NCI-H774 (cell line): Measurements from ENCODE around the gene SH3YL1.

Experiments
- DNase-seq: peaks from one replicate; lab custom pipeline; 2025; lab: John Stamatoyannopoulos, UW

Gene SH3YL1

DNA sequence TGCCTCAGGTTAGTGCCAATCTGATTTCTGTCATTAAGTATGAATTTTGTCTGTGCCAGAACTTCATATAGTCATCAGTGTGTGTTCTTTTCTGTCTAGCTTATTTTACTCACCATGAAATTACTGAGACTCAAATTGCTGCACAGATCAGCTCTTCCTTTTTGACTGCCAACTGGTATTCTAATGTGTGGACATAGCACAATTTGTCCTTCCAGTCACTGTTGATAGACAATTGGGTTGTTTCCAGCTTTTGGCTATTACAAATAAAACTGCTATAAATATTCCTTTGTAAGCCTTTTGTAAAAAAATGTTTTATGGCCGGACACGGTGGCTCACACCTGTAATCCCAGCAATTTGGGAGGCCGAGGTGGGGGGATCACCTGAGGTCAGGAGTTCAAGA, 7.7 kb downstream of the SH3YL1 start:
- DNase-seq: no peak

GRCh38 chr2:255195-255594, 8.6 kb downstream of the SH3YL1 start:
- DNase-seq: no peak

DNA sequence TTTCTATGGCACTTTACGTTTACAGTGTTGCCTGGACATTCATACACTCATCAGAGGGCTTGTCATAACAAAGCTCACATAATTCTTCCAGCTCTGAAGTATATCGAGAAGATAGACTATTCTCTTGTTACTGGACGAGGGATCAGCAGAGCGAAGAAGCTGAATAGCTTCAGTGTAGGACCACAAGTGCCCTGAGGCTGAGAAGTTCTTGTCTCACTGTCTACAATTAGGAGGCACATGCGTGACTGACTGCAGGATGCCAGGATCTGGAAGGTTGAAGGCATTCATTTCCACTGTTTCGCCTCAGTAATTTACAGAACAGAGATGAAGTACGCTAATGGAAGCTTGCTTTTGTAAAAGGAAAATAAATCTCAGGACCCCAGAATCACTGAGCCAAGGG, 9.6 kb downstream of the SH3YL1 start:
- no peak for DNase-seq

DNA sequence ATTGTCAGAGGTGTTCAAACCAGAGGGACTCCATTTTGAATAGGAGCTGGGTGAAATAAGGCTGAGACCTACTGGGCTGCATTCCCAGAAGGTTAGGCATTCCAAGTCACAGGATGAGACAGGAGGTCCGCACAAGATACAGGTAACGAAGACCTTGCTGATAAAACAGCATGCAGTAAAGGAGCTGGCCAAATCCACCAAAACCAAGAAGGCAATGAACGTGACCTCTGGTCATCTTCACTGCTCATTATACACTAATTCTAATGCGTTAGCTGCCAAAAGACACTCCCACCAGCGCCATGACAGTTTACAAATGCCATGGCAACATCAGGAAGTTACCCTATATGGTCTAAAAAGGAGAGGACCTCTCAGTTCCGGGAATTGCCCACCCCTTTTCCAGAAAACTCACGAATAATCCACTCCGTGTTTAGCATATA, 10.6 kb downstream of the SH3YL1 start:
- no peak for DNase-seq

DNA sequence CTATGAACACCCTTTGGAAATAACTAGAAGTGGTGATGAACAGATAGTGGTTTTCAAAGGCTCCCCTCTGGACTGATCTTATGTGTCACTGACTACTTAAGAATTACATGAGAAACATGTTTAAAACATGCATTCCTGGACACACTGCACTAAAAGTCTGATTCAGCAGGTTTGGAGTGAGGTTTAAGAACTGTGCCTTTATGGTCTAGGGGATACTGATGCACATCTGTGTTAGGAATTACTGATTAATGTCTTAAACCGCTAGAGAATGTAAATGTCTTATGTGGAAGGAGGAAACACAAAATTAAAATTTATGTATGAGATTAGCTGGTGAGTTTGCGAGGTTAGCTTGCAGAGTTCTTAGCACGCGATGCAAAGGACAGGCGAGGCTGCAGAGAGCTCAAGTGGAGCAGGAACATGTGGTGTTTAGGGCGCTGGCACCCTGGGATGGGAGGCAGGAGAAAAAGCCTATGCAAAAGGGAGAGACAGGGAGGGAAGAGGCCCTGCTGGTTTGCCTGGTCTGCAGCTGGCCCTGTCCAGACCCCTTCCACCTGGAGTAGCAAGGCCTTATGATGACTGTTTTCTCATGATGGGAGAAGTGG, 11.7 kb downstream of the SH3YL1 start:
- no peak for DNase-seq

DNA sequence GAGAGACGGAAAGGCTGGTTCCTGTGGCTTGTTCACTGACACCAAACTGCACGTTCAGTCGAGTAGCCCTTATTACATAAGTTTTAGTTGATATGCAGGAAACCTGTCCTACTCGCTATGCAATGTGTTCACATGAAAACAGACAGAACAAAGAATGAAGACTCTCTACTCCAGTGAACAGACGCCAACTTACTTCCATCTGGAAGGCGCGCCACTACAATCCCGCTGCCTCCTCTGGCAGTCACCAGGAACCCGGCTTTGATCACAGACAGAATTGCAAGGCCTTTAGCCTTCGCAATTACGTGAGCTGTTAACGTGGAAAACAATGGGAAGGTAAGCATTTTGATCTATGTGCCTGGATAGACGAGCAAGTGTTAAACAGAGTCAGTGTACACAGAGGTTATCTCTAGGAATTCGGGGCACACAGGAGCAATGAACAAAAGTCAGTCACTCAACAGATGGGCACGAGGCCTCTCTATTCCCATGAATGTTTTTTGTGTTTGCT, 14.2 kb downstream of the SH3YL1 start:
- DNase-seq: no peak

- DNase-seq: no peak
Observed at GRCh38 chr2:248724-249123, 15.1 kb downstream of the SH3YL1 start.

DNA sequence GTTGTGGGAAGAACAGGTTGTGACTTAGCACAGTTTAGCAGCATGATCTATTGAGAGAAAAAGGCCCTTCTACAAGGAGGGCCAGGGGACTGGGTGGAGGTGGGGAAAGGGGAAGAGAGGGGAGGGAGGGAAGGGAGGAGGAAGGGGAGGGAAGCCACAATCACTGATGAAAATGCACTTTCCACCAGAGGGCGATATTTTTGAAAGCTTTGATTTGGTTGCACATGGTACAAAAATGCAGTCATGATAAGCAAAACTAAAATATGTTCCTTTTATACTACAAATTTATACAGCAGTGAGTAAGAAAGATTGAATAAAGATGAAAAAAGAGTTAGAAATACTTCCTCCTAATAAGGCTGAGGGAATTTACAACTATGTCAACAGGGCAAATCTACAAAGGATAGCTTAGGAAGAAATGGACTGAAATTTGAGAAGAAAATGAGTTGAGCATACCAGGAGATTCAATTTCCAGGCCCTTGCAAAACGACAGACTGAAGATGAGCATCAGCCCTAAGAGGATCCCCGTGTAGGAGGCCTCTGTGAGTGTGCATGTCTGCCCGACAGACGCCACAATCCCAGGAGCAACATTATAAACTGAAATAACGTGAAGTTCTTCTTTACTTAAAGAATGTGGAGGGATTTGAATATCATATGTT, 17.2 kb downstream of the SH3YL1 start:
- DNase-seq: peak; percentile 2

DNA sequence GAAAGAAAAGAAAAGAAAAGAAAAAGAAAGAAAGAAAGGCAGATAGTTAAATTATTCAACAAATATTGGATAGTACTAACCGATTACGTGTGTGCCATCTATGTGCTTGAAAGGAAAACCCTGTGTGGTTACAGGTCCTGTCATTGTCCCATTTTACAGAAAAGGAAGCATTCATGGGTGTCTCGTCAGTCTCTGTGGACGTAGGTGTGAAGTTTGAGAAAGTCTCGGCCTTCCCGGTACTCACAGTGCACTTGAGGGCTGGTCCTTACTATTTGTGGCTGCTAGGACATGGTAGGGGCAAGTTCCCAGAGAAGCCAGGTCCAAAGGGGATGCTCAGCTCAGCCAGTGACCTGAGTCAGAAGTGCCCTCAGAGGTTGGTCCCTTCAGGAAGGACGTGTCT, 19.3 kb downstream of the SH3YL1 start:
- no peak for DNase-seq

DNA sequence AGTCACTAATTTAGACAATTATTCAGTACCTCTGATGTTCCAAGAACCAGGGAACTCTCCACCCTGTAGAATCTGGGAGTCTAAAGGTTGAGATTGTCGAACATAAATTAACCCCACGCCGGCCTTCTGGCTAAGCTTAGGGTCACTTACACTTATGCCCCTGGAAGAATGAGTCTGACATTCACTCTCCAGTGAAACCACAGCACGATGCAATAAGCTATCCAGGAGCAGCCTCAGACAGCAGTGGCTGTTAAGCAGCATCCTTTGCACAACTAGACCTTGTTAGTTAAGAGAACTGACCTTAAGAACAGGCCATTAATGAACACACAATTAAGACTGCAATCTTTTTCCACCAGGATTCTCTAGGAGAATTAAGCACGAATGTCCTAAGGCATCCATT, 25.0 kb downstream of the SH3YL1 start:
- no peak for DNase-seq

- no peak for DNase-seq
Observed at GRCh38 chr2:238431-238830, 25.4 kb downstream of the SH3YL1 start.

- no peak for DNase-seq
Observed at GRCh38 chr2:237878-238277, 26.0 kb downstream of the SH3YL1 start.

DNA sequence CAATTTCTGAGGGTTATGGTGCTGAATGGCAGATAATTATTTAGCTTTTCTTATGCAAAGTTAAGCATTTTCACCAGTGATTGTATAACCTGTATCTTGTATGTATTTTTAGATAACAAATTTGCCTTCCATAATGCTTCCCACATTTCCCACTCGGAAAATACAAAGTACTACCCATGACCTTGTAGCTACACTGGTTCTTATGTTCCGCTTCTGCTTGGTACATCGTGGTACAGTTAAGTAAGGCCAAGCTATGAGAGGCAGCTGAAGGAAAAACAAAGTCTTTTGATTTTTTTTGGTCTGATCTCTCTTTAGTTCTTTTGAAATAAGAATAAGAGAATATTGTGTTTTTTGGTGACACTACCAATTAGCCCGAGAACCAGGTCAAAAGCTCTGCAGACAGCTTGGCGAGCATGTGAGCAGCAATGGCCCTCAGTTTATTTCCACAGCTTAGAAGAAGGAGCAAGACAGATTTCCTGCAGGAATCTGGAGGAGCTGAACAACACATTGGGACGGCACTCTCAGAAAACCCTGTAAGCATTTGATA, 26.8 kb downstream of the SH3YL1 start:
- no peak for DNase-seq

DNA sequence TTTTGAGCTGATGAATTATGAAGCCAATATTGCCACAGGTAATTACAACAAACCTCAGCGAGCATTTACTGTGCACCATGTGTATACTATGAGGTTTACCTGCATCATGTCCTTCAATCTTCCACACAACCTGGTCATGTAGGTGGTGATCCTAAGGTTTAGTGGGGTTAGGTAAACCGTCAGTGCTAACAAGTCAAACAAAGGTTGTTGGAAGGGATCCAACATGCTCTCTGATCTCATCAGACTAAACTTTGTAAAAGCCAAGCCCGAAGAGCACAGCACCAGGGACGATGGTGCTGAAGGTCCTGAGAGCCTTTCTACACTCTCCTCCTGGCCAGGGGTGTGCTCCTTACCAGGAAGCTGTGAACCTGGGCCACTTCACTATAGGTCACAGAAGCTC, 29.4 kb downstream of the SH3YL1 start:
- DNase-seq: no peak

DNA sequence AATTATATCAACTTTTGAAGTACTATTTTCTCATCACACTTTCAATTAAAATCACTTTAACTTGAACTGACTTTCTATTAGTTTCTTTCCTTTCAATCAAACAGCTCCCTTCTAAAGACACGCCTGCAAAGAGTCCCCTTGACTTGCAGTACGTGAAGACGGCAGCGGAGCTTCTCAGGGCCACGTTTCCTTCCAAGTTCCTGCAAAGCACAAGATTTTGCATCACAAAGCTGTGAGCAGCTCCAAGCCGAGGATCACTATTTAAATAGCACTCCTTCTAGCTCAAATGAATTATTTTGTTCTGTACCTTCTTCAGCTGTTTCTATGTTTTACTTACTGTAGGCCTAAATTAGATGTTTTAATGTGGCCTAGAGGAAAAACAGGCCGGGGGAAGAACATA, 30.8 kb downstream of the SH3YL1 start:
- no peak for DNase-seq

DNA sequence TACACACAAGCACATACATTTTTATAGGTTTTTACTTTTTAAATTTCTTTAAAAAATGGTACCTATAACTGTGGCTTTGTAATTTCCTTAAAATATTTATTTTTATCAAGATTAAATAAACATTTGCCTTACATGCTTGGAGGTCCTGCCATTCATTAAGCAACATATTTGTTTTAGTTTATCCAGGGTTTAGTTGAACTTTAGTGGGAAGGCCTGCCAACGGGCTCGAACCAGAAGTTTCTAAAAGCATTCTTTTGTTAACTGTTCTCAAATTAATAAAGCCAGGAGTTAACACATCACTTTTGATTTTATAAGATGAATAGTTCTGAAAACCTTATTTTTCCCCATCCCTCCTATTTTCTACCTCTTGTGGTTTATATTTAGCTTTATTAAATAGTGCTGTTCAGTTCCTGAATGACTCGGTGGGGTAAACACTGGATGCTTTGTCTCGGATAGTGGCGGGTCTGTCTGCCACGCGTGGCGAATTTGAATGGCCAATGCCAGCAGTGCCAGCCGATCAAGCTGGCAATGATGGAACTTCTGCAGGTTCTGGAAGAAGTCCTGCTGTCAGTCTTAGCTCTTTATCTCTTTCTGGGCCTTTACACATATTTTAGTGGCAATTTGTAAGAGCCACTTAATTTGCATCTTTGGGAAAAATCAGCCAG, 32.2 kb downstream of the SH3YL1 start:
- DNase-seq: no peak

GRCh38 chr2:228518-229278, 35.1 kb downstream of the SH3YL1 start:
- DNase-seq: no peak

DNA sequence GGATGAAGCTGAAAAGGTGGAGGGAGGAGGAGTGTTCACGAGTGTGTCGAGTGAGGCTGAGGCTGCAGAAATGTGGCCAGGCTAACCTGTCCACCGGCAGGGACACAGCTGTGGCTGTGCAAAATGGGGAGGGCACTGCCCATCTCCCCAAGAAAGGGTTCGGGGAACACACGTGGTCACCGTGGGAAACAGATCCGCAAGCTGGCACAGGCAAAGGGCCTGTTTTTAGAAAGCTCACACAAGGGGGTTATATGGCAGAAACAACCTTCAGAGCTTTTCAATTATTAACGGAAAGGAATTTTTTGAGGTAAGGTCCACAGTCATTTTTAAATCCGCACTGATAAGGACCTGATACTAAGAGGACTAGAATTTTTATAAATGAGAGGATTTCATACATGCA, 35.7 kb downstream of the SH3YL1 start:
- no peak for DNase-seq

DNA sequence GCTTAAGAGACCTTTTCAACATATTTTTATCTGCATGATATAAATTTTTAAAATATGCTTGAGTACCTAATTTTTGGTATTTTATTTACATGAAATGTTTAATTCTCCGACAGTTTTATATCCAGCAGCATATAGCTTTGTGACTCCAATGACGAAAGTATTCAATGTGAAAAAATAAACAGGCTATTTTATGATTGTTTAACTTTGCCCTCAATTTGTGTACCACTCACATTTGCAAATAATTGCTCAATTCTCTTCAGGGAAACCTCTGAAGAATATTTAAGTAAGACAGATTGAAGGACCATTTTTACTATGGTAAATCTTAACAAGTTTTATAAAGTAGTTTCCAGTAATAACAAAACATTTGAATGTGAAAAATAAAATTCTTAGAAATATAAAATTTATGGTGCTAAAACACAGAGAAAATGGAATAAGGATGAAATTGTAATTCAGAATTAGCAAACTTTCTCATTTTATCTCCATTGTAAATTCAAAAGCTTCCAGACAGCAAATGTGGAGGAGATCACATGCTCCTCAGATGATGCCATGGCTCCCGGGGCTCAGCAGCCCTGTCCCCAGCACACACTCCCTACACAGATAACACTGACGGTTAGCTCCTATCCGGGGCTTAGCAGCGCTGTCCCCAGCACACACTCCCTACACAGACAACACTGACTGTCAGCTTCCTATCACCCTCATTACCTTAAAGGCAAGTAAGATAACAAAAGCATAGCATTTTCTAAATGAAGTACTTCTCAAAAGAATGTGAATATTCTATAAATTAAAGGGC, 39.7 kb downstream of the SH3YL1 start:
- DNase-seq: no peak

DNA sequence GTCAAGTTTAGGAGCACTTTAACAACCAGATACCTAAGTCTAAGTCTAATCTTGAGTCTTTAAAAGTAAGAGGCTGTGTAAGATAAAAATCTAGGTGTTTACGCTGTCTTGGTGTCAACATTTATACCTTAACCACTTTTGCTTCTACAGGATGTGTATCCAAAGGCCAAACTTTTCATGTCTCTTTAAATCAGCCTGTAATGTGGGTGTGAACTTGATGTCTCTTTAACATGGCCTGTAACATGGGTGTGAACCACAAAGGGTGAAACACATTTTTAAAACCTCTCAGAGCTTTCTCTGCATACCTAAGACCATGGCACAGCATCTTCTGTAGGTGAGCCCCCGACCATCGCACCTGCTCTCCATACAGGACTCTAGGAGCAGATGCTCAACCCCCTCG, 40.4 kb downstream of the SH3YL1 start:
- no peak for DNase-seq

DNA sequence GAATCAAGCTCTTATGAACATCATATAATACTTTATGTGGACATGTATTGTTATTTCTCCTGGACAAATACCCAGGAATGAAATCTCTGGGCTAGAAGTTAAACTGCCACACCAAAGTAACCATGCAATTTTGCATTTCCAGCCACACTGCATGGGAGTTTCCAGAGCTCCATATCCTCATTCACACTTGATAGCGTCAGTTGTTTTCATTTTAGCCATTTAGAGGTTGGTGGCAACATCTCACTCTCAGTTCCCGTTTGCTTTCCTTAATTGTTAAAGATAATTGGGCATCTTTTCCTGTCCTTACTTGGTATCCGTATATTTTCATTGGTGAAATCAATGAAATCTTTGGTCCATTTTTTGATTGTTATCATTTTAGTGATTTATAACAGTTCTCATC, 47.8 kb downstream of the SH3YL1 start:
- no peak for DNase-seq
